Measurements from ENCODE around the gene SLC9A9.

Gene SLC9A9

GRCh38 chr3:143447491-143447890 is 400.8 kb downstream of the SLC9A9 start:
- Histone ChIP-seq H3K9me3 (ENCODE audit: severe bottlenecking) (no peaks in the 10 kb centered on the region), H3K36me3 (no peaks in the 10 kb centered on the region), H3K4me3 (ENCODE audit: low read depth, low read length) (no peak overlapping the region), H3K27ac (no peak overlapping the region), H3K27me3 (ENCODE audit: insufficient read depth, low read depth, severe bottlenecking) (no peaks in the 10 kb centered on the region)
- TF ChIP-seq CTCF (IDR thresholded peaks at IDR 0.05; ENCODE audit: low read depth, low read length): no peak
- no peak for DNase-seq

- no peak overlapping the region for H3K27ac ChIP-seq
- no peak for DNase-seq
- H3K36me3 ChIP-seq: no peaks in the 10 kb centered on the region
Measured at GRCh38 chr3:143445118-143445517, 403.1 kb downstream of the SLC9A9 start.

GRCh38 chr3:143443851-143444331 is 404.4 kb downstream of the SLC9A9 start:
- Histone ChIP-seq H3K27ac (no peak overlapping the region), H3K27me3 (ENCODE audit: insufficient read depth, low read depth, severe bottlenecking) (no peaks in the 10 kb centered on the region), H3K9me3 (ENCODE audit: severe bottlenecking) (no peaks in the 10 kb centered on the region), H3K36me3 (no peaks in the 10 kb centered on the region), H3K4me3 (ENCODE audit: low read depth, low read length) (no peak overlapping the region)
- TF ChIP-seq CTCF (IDR thresholded peaks at IDR 0.05; ENCODE audit: low read depth, low read length): no peak
- DNase-seq: no peak

More at GRCh38 chr3:143445118-143445517, 403.1 kb downstream of the SLC9A9 start:
- no peak overlapping the region for H3K4me3 ChIP-seq (ENCODE audit: low read depth, low read length)
- H3K9me3 ChIP-seq (ENCODE audit: severe bottlenecking): no peaks in the 10 kb centered on the region
- H3K27me3 ChIP-seq (ENCODE audit: insufficient read depth, low read depth, severe bottlenecking): no peaks in the 10 kb centered on the region
- TF ChIP-seq CTCF (IDR thresholded peaks at IDR 0.05; ENCODE audit: low read depth, low read length): no peak

- Histone ChIP-seq H3K9me3 (ENCODE audit: severe bottlenecking) (no peaks in the 10 kb centered on the region), H3K27ac (no peak overlapping the region), H3K27me3 (ENCODE audit: insufficient read depth, low read depth, severe bottlenecking) (no peaks in the 10 kb centered on the region), H3K4me3 (ENCODE audit: low read depth, low read length) (no peak overlapping the region), H3K36me3 (no peaks in the 10 kb centered on the region)
- no peak for DNase-seq
- no peak for TF ChIP-seq CTCF (IDR thresholded peaks at IDR 0.05; ENCODE audit: low read depth, low read length)
Measured at GRCh38 chr3:143442814-143443447, 405.3 kb downstream of the SLC9A9 start.

GRCh38 chr3:143441516-143442171 is 406.6 kb downstream of the SLC9A9 start:
- H3K27me3 ChIP-seq (ENCODE audit: insufficient read depth, low read depth, severe bottlenecking): no peaks in the 10 kb centered on the region
- no peaks in the 10 kb centered on the region for H3K9me3 ChIP-seq (ENCODE audit: severe bottlenecking)
- no peak overlapping the region for H3K4me3 ChIP-seq (ENCODE audit: low read depth, low read length)
- TF ChIP-seq CTCF (IDR thresholded peaks at IDR 0.05; ENCODE audit: low read depth, low read length): no peak
- H3K36me3 ChIP-seq: no peaks in the 10 kb centered on the region
- DNase-seq: no peak
- H3K27ac ChIP-seq: no peak overlapping the region
